ENCODE results near the gene CAPN5.

- TF ChIP-seq YY1 (IDR thresholded peaks at IDR 0.05; ENCODE audit: insufficient read depth, insufficient read length) (no peak), ZNF274 (IDR thresholded peaks at IDR 0.05; ENCODE audit: low read depth, low read length) (no peak)
Measured at GRCh38 chr11:77173494-77173893, 106.7 kb downstream of the CAPN5 start.
